Right cardiac atrium (tissue), 5 donors: ENCODE results near the gene ELMO1. TPM values are rescaled to one million over a fixed set of nuclear protein-coding genes. Genes with fewer than 3 reads are reported as not detected.

Source experiments
- ATAC-seq, 2 donors: fragments of 200-7000 bp; cut with Tn5 transposase; one replicate each; pipeline versions ENCODE4 v1.8.0 to v1.9.1; 2020; ENCODE audit warnings: moderate library complexity in 2 of 2, mild to moderate bottlenecking in 1 of 2
- DNase-seq, 3 donors: peaks; one replicate each; pipeline ENCODE4 v3.0.0-alpha.2; 2020
- H3K27ac ChIP-seq: one replicate; pipeline ENCODE4 v1.5.1; 2013; ENCODE audit warnings: mild to moderate bottlenecking, low read length, control low read depth, moderate library complexity
- H3K27me3 ChIP-seq: one replicate; pipeline ENCODE4 v1.6.1; 2013; ENCODE audit not compliant: control insufficient read depth, insufficient read depth
- H3K4me1 ChIP-seq: one replicate; pipeline ENCODE4 v1.6.1; 2013; ENCODE audit warnings: low read length; ENCODE audit not compliant: control insufficient read depth, insufficient read depth
- H3K4me3 ChIP-seq: one replicate; pipeline ENCODE4 v1.5.1; 2013; ENCODE audit warnings: low read length, control low read depth
- H3K9me3 ChIP-seq: one replicate; pipeline ENCODE4 v1.6.1; 2013; ENCODE audit warnings: low read length; ENCODE audit not compliant: control insufficient read depth
- WGBS: extraction: QIAGEN DNeasy Blood & Tissue Kit; methylation state at CpG from one replicate; pipeline ENCODE4 v1.1.7; 2013; 5-methylcytosine and 5-hydroxymethylcytosine counted together
- intact Hi-C, 4 donors: fragments of 100-400 bp; cut with DNase I; formaldehyde crosslinking; loops; one replicate each; pipeline versions ENCODE4 v1.11.0 to v1.14.0; 2022 to 2023
- polyA plus RNA-seq: library from polyadenylated mRNA; stranded (reverse); fragments of 200-250 nt; gene quantifications from one replicate; pipeline ENCODE4 v1.2.3, GENCODE V29; 2013
- total RNA-seq, 4 donors: library from RNA; stranded (reverse); fragmentation: NEBNext Ultra II Directional; extraction: Animal tissue kit (Norgen Biotek cat#: 25700); gene quantifications; one replicate each; pipeline ENCODE4 v1.2.1, GENCODE V29; 2021
- donor health status: healthy with polysubstance abuse.
- donor health status: DM: no; HTN: yes; CAD: no.
- donor health status: DM: no; HTN: no; CAD: no.
- donor health status: DM: no; HTN: yes; CAD: no; lungs with severe emphysema.
- donor health status: DM: yes; HTN: yes; CAD: no.

Gene ELMO1
- total and polyA plus RNA-seq, 5 donors, result 11.8 to 20.8 (median 18.8) TPM

DNA sequence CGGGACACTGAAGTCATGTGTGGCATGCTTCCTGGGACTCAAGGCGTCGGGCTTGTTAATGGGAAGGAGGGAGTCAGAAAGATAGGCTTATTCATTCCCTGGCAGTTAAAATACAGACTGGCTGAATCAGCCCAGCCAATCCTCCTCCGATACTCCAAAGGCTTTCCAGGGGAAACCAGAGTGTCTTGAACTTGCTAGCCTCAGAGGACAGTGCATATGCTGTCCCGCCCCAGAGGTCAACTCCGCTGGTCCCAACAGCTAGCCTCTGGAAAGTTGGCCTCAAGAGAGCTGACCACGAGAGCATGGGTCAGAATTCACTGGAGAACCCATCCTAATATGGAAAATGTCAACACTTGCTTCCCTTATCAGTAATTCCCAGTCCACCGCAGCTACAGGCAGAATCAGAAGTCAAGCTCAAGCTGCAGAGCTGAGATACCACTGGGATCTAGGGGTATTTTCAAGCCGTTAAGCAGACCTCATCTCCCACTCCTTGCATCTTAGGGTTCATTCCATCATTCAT lies 43.0 kb downstream of the ELMO1 start:
- 28% methylated on average over 9 of the region's 9 CpGs for WGBS
- Histone ChIP-seq H3K4me3 (no peak overlapping the region), H3K4me1 (peaks cover 12% of the 10 kb centered on the region), H3K27ac (peak overlapping the region; percentile 1), H3K27me3 (no peaks in the 10 kb centered on the region), H3K9me3 (no peaks in the 10 kb centered on the region)
- peak; percentile 88 to 93 for ATAC-seq
- peak; percentile 71 to 84 (median 81) for DNase-seq
- intact Hi-C loops, result no loop called here

DNA sequence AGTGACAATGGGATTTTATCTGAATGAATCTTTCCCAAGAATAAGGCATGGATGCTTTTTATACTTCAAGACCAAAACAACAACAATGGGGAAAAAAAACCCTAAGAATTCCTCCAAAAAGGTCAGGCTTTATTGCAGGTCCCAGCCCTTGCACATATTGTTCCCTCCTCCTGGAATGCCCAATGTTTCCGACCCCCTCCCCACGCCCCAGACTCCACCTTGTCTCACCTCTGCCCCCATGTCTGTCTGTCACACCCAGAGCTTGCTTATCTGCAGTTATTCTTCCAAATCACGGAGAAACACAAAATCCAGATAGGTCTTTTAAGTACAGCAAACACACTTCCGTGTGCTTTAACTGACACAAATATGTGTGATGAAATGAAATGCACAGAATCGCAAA lies 43.5 kb downstream of the ELMO1 start:
- DNase-seq (peak in 2 of 3 donors; percentile 21 to 60), ATAC-seq (peak in 1 of 2 donors; percentile 78)
- Histone ChIP-seq H3K4me1 (peaks cover 10% of the 10 kb centered on the region), H3K27ac (no peak overlapping the region), H3K27me3 (no peaks in the 10 kb centered on the region), H3K4me3 (no peak overlapping the region), H3K9me3 (no peaks in the 10 kb centered on the region)
- intact Hi-C loops, result no loop called here
- 32% methylated on average over 5 of the region's 5 CpGs for WGBS

DNA sequence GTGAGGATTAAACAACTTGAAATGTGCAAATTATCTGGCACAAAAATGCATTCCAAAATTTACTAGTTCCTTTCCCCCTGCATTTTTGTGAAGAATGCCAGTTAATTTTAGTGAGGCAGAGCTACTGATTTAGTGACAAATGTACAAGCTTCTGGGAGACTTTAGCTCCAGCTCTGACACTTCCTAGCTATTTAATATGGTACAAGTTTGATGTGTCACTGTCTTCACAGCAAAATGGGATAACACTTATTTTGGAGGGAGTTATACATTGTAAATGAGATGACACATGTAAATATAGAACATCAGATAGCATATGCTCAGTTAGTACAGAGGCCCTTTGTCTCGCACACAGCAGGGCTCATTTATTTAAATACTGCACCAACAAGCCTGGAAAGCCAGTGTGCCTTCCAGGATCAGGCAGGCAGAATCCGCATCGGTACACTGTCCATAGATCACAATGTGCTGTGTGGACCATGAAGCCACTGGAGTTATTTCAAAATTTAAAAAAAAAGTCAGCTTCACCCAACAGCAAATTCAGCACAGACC lies 48.7 kb downstream of the ELMO1 start:
- no peak overlapping the region for H3K4me3 ChIP-seq
- ATAC-seq (no peak), DNase-seq (no peak)
- intact Hi-C loops, result no loop called here
- WGBS, result 87% methylated on average over 3 of the region's 3 CpGs
- no peaks in the 10 kb centered on the region for H3K27me3 ChIP-seq
- no peaks in the 10 kb centered on the region for H3K9me3 ChIP-seq
- no peak overlapping the region for H3K27ac ChIP-seq
- peaks cover 5% of the 10 kb centered on the region for H3K4me1 ChIP-seq

DNA sequence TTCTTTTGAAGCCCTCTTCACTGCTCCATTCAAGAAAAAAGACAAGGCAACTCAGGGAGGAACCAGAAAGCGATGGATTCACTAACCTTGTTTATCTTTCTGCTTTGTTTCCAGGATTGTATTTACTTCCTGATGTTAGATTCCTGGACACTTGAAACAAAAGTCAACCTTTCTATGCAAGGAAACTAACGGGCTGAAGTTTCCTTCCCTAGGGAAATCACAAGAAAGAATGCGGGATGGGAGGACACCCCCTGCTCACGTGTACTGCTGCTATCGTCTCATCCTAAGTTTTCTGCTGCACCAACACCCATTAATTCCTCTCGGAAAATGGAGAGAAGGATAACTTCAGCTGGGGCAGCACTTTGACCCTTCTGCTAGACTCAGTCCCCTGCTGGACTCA lies 50.3 kb downstream of the ELMO1 start:
- Histone ChIP-seq H3K4me1 (peaks cover 4% of the 10 kb centered on the region), H3K27ac (no peak overlapping the region), H3K9me3 (no peaks in the 10 kb centered on the region), H3K27me3 (no peaks in the 10 kb centered on the region), H3K4me3 (no peak overlapping the region)
- DNase-seq (no peak), ATAC-seq (peak in 1 of 2 donors; percentile 34)
- 71% methylated on average over 6 of the region's 6 CpGs for WGBS
- intact Hi-C loops, result no loop called here

DNA sequence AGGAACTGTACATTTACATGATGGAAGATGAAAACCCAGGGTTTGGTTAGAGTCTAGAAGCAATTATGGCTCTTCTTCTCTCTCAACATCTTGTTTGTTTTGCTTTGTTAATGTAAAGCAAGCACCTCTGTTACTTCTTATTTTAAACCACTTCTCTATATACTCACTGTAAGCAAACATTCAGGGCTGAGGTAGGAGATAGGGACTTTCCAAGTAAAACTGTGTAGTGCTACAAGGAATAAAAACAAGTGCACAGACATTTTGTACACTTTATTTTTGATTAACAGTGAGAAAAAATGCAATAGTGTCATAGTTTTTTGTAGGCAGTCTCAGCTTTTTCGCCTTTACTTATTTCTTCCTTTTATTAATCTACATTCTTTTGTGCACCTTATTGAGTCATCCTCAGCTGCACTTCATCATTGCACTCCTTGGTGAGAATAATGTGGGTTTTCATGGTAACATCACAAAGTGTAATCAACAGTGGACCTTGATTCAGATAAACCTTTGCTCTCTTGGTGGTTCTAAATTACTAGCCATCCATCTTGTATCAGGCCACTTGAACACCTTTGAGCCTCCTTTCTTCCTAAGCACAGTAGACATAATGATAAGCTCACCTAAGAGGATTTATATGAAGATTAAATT lies 52.9 kb downstream of the ELMO1 start:
- 100% methylated on average over 1 of the region's 1 CpG for WGBS
- intact Hi-C loops, result no loop called here
- Histone ChIP-seq H3K4me3 (no peak overlapping the region), H3K27me3 (no peaks in the 10 kb centered on the region), H3K27ac (no peak overlapping the region), H3K9me3 (no peaks in the 10 kb centered on the region), H3K4me1 (peaks cover 14% of the 10 kb centered on the region)
- ATAC-seq (no peak), DNase-seq (no peak)

DNA sequence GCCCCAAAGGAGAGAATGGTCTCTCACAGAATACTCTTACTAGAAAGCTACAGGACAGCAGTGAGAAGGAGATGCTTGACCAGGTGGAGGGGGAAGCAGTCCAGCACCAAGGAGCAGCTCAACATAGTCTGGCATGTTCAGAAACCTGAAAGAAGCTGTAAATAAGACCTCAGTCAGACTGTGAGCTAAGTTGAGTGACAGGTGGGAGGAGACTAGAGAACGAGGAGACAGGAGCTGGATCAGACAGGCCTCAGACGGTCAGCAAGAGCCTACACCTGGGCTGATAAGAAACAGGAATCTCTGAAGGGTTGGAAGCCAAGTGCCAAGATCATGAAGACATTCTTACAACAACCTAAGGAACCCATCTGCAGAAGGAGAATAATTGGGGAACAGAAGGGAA lies 54.5 kb downstream of the ELMO1 start:
- Histone ChIP-seq H3K27ac (no peak overlapping the region), H3K9me3 (no peaks in the 10 kb centered on the region), H3K4me1 (peaks cover 15% of the 10 kb centered on the region), H3K4me3 (no peak overlapping the region), H3K27me3 (no peaks in the 10 kb centered on the region)
- 84% methylated on average over 2 of the region's 2 CpGs for WGBS
- DNase-seq, result no peak
- intact Hi-C loops, result no loop called here
- ATAC-seq, result no peak

DNA sequence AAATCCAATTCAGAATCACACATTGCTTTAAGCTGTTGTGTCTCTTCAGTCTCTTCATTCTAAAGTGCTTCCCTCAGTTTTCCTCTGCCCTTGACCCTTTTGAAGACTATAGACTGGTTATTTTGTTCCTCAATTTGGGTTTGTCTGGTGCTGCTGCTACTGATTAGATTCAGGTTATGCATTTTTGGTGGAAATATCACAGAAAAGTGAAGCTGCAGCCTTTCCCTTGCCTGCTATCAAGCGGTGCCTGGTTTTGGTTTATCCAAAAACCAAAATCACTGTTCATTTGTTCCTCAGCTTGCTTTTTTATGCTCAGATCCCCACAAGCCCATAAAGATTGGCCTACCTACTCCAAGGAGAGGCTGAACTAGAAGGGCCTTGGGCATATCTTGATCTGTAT lies 55.2 kb downstream of the ELMO1 start:
- intact Hi-C loops, result no loop called here
- no peaks in the 10 kb centered on the region for H3K9me3 ChIP-seq

DNA sequence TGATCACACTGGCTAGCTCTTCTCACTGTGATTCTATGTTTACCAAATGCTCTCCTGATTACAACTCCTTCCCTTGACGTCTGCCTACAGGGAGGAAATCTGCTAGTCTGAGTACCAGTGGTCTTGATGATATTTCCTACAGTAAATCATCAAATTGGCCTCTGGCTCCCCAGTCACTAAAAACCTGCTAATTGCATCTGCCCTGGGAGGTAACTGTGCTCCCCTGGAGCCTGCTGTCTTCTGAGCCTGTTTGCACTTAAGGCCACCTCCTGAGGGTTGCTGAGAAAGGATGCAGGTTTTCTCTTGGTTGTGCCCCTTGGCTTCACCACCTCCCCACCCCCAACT lies 56.0 kb downstream of the ELMO1 start:
- DNase-seq, result no peak
- H3K9me3 ChIP-seq, result no peaks in the 10 kb centered on the region
- H3K27me3 ChIP-seq, result no peaks in the 10 kb centered on the region
- no peak for ATAC-seq
- no peak overlapping the region for H3K4me3 ChIP-seq
- intact Hi-C loops, result no loop called here
- 40% methylated on average over 1 of the region's 1 CpG for WGBS
- peaks cover 15% of the 10 kb centered on the region for H3K4me1 ChIP-seq
- H3K27ac ChIP-seq, result peak overlapping the region; percentile 13

More for the DNA sequence above, 55.2 kb downstream of the ELMO1 start:
- Histone ChIP-seq H3K27me3 (no peaks in the 10 kb centered on the region), H3K4me1 (peaks cover 15% of the 10 kb centered on the region), H3K4me3 (no peak overlapping the region), H3K27ac (no peak overlapping the region)
- WGBS, result 97% methylated on average over 1 of the region's 1 CpG
- DNase-seq (no peak), ATAC-seq (no peak)

DNA sequence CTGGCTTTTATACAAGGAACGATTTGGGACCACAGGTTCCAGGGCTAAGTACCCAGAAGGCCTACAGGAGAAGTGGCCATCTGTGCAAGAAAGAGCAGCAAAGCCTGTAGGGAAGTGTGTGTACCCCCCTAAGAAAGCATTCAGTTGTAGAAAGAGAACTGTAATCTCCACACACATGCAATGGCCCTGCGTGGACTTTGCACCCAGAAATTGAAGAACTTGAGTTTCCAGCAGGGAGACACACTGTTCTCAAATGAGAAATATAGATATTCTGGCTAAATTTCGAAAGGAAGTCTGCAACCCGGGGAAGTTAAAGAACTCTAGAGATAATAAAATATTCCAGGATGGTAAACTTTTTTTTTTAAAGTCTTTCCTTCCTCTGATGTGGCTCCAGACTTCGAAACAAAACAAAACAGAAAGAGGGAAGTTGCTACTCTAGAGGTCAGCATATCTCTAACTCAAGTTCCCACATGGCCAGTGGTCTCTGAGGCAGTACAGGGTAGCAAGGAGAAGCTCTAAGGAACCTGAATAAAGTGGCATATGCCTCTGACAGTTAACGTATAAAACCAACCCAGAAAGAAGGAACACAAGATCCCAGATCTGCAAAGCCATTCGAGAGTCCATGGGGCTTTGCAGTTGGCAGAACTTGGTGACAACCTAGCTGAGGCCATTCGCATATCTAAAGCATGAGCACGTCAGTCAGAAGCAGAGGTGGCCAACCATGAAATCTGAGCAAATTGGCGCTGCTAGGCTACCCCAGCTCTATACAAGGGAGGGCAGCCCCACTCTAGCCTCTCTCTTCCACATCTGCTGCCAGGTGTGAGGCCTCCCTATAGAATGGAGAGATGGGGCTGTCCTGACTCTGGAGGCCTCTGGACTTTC lies 56.6 kb downstream of the ELMO1 start:
- H3K27me3 ChIP-seq, result no peaks in the 10 kb centered on the region
- H3K27ac ChIP-seq, result peak overlapping the region; percentile 62
- DNase-seq, result no peak
- H3K4me1 ChIP-seq, result peaks cover 17% of the 10 kb centered on the region
- 64% methylated on average over 10 of the region's 10 CpGs for WGBS
- no peak overlapping the region for H3K4me3 ChIP-seq
- intact Hi-C loops, result no loop called here
- ATAC-seq, result peak; percentile 61 to 73
- H3K9me3 ChIP-seq, result no peaks in the 10 kb centered on the region

DNA sequence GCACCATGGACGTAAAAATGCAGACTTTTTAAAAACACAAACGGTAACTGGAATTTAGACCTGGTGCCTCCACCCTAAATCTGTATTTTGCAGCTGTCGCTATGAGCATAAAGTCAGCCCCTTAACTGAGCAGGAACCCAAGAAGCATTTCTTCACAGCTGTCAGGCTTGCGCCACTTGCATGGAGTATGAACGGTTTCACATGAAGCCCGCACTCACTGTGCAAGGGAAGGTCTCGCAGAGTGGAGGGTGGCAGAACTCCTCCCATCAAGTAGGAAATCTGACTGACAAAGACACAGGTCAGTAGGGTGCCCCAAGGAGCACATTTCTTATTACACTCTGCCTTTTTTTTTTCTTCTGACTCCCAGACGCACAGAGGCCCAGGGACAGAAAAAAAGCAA lies 58.5 kb downstream of the ELMO1 start:
- WGBS, result 81% methylated on average over 8 of the region's 8 CpGs
- Histone ChIP-seq H3K27ac (no peak overlapping the region), H3K27me3 (no peaks in the 10 kb centered on the region), H3K4me1 (peaks cover 24% of the 10 kb centered on the region), H3K9me3 (no peaks in the 10 kb centered on the region), H3K4me3 (no peak overlapping the region)
- DNase-seq, result peak in 1 of 3 donors; percentile 24
- peak in 1 of 2 donors; percentile 23 for ATAC-seq
- intact Hi-C loops, result no loop called here

DNA sequence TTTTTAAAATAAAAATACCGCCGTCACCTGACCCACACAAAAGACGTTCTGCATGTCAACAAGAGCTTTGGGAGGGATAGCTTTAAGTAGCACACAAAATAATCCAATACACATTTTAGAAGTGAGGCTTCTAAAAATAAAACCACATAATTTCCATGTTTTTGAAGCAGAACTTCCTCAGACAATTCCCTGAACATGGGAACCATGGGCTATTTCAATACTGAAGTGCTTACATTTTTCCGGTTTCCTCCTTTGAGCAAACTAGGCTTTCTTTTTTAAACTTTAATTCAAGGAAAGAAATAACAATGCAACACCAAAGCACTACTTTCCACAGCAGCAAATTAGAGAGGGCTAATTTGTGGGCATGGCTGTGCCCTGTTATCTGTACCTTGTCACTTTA lies 59.9 kb downstream of the ELMO1 start:
- no peak overlapping the region for H3K4me3 ChIP-seq
- H3K9me3 ChIP-seq, result no peaks in the 10 kb centered on the region
- H3K27me3 ChIP-seq, result no peaks in the 10 kb centered on the region
- no peak for DNase-seq
- intact Hi-C loops, result no loop called here
- peaks cover 24% of the 10 kb centered on the region for H3K4me1 ChIP-seq
- 72% methylated on average over 4 of the region's 4 CpGs for WGBS
- H3K27ac ChIP-seq, result no peak overlapping the region
- no peak for ATAC-seq
